Ammon's horn (tissue), 1 donor: Measurements from ENCODE around the gene EGF.
"Not testable (repeated sequence)": the region's sequence is repeated elsewhere in the genome, so short reads cannot be mapped to it uniquely, and the experiment has no call there.

ENCODE experiments used
- DNase-seq: peaks from one replicate; pipeline ENCODE4 v3.0.0-alpha.2; 2016; ENCODE audit warnings: low spot score

EGF gene

DNA sequence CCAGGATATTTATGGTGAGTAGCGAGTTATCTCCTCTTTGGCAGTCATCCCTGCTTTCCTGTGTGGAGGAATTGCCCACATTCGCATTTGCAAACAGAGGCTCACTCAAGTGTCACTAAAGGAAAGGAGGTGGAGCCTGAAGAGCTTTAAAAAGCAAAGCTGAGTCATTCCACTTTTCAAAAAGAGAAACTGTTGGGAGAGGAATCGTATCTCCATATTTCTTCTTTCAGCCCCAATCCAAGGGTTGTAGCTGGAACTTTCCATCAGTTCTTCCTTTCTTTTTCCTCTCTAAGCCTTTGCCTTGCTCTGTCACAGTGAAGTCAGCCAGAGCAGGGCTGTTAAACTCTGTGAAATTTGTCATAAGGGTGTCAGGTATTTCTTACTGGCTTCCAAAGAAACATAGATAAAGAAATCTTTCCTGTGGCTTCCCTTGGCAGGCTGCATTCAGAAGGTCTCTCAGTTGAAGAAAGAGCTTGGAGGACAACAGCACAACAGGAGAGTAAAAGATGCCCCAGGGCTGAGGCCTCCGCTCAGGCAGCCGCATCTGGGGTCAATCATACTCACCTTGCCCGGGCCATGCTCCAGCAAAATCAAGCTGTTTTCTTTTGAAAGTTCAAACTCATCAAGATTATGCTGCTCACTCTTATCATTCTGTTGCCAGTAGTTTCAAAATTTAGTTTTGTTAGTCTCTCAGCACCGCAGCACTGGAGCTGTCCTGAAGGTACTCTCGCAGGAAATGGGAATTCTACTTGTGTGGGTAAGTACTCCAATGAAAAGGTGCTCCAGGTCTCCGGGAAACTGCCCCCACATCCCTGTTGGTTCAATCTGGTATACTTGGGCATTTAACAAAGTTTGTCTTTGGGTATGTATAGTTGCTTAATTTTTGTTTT is at the start of gene EGF:
Gene EGF, plus strand, starts transcription at position 178 of the 890 bp plus-strand sequence. Its CDS starts 453 bp downstream, at position 631.
- DNase-seq, result no peak

DNA sequence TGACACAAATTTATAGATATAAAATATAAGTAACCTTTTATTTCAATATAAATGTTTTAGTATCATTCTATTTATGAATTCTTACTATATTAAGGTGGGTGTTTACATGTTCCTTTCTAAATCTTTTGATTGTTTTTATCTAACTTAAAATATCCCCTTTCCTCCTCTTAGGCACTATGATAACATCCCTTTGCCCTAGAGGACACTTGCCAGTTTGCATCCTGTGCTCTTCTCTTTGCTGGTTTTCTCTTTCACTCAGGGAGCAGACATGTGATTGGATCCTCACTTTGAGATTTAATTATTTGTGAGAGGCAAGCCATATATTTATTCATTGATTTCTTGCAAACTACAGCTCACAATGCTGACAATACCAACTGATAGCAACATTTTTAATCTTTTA is 48.5 kb upstream of the EGF start:
- no peak for DNase-seq

DNA sequence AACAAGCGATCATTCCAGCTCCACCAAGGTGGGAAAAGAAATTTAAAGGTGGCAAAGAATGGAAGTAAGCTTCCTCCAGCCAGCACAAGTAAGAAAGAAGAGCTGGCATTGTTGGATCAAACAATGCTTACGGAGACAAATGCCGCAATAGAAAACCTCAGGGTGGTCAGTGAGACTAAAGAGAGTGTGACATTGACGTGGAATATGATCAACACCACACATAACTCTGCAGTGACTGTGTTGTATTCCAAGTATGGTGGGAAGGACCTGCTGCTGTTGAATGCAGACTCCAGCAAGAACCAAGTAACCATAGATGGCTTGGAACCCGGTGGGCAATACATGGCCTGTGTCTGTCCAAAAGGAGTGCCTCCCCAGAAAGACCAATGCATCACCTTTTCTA is 42.6 kb upstream of the EGF start:
- DNase-seq, result no peak

DNA sequence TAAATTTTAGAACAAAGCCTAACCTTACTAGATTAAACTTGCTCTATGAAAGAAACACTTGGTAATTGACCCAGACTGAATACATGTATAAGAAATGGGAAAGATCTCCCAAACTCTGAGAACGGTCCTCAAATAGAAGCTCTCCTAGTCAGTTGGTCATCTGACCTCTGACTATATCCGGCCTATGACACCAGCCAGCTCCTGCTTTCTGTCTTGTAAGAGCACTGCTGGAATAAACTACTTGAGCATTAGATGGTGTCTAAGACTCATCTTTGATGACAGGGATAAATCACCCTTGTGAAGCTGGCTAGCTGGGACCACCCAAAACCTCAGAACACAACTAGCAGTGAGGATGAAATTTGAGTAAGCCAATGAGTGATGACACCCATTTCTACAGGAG is 40.6 kb upstream of the EGF start:
- no peak for DNase-seq

DNA sequence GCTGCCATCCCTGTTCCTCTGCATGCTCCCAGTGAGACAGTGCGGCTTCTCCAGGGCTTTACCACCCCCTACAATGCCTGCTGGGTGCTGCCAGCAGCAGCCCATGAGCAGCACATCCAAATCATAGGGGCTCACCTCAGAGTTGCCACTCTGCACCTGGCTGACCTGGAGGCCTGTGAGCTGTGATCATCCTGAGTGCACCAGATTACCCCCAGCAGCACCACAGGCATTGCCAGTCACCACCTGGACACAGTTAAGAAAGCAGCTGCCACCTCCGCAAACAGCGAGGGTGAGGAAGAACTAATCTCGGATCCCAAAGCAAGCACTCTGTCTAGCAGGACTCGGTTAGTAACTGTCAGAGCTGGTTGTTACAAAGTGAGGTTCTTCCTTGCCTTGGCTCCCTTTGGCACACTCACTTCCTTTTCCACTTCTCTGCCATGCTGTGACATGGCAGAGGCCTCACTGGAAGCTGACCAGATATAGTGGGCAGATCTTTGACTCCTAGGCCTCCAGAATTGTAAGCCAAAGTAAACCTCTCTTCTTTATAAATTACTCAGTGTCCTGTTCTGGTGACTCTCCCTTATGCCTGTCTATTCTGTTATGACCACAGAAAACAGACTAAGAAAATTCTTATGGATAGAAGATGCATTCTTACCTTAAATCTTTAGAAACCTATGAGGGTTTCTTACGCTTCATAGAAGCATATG is 39.6 kb upstream of the EGF start:
- DNase-seq, result no peak

DNA sequence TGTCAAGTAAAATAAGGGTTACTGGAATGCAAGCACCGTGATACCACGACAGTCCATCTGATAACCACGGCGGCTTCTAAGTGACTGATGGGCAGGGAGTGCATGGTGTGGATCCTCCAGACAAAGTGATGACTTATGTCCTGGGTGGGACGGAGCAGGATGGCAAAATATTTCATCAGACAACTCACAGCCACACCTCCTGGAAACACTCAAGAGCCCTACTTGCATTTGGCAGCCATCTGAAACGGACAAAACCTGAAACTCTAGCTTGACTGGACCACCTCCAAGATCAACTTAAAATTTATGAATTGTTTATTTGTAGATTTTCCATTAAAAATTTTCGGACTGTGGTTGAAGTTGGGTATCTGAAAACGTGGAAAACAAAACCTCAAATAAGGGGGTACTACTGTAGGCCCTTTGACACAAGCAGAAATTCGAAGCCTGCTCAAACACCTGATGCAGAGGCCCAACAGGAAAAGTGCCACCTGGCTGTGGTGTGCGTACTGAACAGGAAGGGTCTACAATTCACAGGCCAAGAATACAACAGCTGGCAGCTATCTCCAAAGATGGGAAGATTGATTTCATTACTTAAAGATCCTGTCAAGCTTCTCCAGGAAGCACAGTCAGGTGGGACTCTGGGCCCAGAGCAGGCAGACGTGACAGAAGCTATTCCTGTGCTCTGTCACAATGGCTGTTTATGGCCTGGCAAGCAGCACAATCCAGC is 38.7 kb upstream of the EGF start:
- DNase-seq, result no peak

DNA sequence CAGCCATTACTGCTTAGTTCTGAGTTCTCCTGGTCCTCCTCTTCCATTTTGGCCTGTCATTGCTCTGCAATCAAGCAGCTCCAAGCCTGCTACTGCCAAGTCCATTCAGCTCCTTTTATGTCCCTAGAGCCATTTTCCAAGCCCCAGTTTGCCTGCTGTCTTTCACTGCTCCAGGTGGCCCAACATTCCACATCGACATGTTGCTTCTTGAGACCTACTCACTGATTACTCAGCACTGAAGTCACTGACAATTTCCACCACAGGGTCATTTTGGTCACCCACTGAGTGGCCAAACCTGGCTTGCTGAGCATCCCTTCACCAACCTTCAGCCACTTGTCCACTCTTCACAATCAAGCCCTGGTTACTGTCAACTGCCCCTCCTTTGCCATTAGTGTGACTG is 37.6 kb upstream of the EGF start:
- DNase-seq, result no peak

DNA sequence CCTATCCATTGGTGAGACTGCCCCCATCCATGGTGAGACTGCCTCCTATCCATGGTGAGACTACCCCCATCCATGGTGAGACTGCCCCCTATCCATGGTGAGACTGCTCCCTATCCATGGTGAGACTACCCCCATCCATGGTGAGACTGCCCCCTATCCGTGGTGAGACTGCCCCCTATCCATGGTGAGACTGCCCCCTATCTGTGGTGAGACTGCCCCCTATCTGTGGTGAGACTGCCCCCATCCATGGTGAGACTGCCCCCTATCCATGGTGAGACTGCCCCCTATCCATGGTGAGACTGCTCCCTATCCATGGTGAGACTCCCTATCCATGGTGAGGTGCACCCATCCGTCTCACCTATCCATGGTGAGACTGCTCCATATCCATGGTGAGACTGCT is 37.1 kb upstream of the EGF start:
- not testable (repeated sequence) for DNase-seq

DNA sequence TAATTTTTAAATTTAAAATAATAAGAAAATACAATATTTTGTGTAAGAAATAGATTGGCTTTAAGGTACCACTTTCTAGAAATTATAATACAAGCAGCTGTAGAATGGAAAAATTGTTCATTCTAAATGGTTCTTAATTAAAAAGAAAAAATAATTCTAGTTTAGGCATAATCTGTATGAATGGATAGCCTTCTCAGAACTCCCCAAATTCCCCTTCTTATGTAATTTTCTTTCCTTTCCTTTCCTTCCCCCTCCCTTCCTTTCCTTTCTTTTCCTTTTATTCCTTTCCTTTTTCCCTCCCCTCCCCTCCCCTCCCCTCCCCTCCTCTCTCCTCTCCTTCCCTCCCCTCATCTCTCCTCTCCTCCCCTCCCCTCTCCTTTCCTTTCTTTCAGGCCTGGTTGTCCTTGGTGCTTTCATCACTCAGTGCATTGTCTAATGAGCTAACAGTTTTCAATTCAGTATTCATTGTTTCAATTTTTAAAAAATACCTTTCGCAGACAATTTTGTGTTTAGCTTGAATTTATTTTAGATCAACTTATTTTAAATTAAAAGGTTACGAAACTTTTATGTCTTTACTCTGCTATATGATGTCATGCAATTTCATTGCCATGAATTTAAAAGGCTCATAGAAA is 35.9 kb upstream of the EGF start:
- DNase-seq, result no peak

DNA sequence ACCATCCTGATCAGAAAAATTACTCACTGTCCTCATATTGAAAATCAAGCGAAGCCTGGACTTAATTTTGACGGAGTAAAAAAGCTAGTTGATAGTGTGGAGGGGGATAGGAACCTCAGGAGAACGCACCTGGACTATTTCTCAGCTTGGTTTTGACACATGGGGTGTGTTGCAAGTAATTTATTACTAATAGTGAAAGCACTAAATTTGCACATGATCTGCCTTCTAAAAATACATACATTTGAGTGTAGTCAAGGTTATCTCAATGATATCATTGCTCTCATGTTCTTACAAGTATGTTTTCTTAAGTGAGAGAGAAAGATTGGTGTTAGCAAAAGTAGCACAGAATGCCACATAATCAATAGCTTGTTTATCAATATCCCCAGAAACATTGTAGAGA is 35.3 kb upstream of the EGF start:
- DNase-seq, result no peak

DNA sequence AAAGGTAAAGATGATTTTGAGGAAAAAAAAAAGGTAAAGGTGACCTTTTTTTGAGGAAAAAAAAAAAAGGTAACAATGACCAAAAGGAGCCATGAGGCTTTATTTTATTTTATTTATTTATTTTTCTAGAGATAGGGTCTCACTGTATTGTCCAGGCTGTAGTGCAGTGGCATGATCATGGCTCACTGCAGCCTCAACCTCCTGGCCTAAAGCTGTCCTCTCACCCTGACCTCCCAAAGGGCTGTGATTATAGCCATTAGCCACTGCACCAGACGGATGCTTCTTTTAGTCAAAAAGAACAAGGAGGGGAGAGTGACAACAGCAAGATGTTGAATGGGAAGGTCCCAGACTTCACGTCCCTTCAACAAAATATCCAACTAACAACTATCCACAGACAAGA is 34.3 kb upstream of the EGF start:
- no peak for DNase-seq

DNA sequence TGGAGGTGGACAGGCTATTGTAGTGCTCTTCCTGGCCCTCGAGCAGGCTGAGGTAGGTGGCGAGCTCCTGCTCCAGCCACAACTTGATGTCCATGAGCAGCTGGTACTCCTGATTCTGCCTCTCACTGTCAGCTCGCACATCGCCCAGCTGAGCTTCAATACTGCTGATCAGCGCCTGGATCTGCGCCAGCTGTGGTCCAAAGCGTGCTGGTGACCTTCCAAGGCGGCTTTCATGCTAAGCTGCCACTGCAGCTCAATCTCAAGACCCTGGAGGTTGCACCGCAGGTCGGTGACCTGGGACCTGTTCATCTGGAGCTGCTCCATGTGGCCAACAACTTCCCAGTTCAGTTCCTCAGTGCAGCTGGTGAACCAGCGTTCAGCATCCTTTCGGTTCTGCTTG is 33.6 kb upstream of the EGF start:
- DNase-seq, result no peak

DNA sequence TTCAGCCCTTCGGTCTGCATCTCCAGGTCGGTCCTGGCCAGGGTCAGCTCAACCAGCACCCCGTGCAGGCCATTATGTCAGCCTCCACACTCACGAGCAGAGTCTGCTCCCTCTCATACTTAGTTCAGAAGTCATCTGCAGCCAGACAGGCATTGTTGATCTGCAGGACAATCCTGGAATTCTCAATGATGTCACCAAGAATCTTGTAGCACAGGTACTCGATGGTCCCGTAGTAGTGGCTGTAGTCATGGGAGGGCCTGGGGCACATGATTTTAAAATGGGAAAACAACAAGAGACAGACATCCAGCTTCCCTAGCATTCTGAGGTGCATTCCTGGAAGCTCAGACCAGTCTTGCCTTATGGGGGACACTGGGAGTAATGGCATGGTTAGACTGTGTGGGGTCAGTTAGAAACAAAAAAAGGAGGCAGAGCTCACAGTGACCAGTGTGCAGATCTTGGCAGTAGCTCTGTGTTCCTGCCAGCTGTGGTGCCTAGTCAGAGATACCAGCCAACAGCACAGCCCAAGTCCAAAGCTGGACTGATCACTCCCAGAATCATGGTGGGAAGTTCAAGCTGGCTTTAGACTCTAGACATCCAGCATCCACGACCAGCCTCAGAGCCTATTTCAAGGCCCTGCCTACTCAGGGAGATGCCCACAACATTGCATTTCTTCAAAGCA is 32.9 kb upstream of the EGF start:
- DNase-seq, result no peak

DNA sequence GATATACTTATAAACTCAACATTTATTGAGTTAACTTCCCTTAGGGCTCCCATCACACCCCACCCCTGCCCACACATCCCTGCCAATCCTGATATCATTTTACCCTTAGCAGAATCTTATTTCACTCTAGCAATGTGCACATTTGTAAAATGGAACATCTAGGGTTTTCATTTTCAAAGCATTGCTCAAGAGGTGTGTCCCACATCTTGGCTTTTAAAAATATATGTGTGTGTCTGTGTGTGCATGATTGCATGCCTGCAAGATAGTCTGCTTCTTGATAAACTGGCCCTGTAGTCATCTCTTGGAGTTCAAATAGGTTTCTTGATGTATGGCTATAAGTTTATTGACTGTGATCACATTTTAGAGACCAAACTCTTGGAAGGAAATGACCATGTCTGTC is 26.4 kb upstream of the EGF start:
- no peak for DNase-seq

DNA sequence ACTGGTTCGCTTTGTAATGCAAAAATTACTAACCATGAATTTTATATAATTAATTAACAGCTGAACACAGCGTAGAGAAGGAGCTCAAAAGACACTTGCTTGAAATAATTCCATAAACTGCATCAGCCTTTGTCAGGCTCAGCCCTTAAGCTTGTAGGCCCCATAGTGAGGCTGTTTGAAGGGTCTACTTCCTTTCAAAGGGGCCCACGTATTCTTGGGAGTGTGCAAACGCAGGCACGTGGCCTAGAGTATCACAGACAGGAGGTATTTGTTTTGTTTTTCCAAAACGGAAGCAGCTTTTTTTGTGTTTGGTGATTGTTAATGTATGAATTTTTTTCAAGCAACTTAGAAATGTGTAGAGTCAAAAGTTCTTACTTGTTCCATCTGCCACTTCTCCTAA is 25.6 kb upstream of the EGF start:
- DNase-seq, result no peak

DNA sequence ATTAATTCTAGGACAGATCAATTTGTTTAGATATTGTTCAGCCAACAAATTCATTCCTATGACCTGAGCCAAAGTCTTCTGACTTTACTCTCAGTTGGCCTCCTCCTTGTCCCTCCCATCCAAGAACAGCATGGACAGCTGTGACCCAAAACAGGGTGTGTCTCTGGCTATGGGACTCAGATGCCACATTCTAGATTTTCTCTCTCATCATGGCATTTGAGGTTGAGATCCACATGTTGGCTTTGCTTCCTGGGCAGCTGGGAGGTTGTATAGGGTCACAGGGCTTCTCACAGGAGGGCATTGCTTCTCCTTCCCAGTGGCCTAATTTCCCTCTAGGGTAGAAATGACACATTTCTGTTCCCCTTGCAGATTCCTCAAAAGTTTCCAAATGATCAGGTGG is 22.6 kb upstream of the EGF start:
- DNase-seq, result no peak

DNA sequence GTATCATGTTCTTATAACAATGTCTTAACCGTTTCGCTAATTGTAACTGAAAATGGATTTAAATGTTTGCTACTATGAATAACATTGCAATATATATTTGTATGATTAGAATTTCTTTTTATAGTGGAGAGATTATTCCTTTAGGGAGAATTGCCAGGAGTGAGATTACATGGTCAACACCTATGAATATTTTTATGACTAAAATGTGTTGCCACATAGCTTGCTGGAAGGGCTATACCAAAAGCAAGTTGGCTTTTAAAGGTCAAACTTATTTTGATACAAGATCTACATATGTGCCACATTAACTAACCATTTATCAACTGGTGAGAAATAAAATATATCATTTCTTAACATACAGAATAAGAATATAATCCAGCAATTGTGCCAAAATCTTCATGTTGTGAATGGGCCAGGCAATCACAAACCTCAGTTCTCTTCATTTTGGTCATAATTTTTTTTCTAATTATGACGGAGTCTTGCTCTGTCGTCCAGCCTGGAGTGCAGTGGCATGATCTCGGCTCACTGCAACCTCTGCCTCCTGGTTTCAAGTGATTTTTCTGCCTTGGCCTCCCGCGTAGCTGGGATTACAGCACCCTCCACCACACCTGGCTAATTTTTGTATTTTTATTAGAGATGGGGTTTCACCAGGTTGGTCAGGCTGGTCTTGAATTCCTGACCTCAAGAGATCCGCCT is 10.0 kb upstream of the EGF start:
- no peak for DNase-seq

DNA sequence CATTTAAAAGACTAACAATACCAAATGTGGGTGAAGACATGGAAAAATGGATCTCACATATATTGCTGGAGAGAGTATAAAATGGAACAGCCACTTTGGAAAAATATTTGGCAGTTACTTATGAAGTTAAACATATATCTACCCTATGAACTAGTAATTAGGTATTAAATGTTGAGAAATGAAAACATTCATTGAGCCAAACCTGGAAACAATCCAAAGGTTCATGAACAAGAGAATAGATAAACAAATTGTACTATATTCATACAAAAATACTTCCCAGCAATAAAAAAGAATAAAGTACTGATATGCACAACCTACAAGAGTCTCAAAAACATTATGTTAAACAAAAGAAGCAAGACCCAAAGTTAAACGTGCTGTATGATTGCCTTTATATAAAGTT is 4.0 kb upstream of the EGF start:
- no peak for DNase-seq

DNA sequence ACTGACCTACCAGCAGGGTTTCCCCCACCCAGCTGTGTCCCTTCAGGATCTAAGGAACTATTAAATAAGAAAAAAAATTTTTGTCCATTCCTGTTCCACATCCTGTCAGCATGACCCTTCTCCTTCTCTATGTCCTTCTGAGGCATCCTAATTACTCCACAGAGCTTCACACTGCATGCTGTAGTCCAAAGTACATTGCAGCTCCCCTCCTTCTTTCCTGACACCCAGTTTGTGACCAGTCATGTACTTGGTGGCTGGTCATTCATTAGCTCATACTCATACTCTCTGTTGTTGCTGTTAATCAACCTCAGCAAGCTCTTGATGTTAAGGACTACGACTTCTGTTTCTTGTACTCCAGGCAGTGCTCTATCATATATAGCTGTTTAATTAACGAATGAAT is 2.4 kb upstream of the EGF start:
- no peak for DNase-seq

DNA sequence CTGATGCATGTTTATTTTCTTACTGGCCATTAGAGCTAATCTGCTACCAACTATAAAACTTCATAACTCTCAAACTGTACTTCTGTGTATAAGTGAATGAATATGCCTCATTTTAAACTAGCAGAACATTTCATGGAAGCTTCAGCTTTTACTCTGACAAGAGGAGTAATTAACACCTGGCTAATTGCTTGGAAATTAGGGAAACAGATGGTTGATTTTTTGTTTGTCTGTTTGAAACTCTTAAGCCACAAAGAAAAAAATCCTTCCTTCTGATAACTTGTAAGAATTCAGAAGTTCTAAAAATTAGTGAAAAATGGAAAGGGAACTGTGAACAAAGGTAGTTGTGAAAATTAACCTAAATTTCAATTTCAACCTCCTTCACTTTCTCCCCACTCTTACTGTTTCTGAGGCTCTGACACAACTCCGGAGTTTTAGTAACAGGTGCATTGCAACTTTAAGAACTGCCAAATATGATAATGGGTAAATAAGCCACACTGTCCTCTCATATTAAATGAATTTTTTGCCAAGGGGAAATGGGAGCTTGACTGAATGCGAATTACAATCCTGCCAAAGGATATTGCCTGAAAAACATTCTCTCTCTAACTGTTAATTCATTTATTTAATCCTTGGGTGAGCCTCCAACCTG is 1.0 kb downstream of the EGF start:
- no peak for DNase-seq

DNA sequence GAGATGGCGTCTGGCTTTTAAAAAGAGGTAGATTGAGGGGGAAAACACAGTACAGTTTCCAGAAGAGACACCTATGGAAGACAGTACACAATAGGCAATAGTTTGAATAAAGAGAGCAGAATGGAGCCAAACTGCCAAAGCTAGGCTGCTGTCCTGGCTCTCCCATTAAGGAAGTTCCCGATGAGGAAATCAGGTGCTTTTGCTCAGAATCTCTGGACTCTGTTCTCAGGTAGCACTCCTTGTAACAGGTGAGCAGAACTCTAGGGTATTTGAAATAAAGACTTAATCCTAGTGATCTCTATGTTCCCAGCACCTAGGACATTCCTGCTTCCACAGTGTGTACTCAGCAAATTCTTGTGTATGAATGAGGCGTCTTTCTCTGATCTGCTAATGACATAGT is 1.6 kb downstream of the EGF start:
- DNase-seq, result no peak
